Stimulated activated CD4-positive, alpha-beta T cell treated with anti-CD3 and anti-CD28 coated beads, Interleukin-15, amount 100 ng/mL, for 48 hours (primary cell): ENCODE data around the gene TSPEAR.

Experiments used
- DNase-seq, 2 donors: peaks; one replicate each; pipeline ENCODE4 v3.0.0-alpha.2; 2020; ENCODE audit warnings: low read depth in 2 of 2

TSPEAR gene

DNA sequence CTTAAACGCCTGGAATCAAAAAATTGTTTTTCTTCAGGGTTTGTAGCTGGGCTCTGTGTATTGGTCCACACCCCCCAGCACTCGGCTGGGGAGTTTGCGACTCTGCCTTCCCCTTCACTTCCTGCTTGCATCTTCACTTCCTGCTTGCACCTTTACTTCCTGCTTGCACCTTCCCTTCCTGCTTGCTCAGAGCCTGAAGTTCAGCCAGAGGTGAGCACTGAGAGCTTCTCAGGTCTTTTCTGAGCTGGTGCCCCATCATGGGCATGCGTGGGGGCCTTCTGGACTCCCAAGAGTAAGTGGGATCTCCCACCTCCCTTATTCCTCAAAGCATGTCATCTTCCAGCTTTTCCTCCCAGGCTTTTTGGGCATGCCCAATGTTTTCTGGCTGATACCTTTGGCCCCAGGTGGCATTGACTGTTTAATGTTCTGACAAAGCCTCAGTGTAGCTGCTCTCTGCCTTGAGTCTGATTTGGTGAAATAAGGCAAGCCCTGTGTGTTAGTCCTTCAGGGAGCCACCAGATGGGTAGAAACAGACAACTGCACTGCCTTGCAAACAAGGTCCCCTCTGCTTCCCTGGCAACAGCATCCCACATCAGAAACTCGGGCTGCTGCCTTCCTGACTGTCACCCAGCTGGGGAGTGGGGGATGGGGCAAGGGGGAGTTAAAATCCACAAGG lies 163.6 kb downstream of the TSPEAR start:
- DNase-seq: no peak

DNA sequence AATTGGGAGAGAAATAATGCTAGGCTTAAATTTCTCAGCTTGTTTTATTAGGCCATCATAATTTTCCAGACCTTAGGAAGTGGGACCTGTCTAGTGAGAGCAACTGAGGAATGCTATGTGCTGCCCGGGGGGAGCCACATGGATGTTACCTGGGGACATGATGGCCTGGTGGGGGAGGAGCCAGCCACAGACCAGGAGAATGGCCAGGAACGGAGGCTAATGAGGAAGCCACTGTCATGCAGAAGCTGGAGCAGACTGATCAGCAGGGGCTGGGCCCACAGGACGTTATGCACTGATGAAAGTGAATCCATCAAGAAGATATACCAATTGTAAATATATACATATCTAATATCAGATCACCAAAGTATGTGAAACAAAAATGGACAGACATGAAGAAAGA lies 166.8 kb downstream of the TSPEAR start:
- DNase-seq: no peak

DNA sequence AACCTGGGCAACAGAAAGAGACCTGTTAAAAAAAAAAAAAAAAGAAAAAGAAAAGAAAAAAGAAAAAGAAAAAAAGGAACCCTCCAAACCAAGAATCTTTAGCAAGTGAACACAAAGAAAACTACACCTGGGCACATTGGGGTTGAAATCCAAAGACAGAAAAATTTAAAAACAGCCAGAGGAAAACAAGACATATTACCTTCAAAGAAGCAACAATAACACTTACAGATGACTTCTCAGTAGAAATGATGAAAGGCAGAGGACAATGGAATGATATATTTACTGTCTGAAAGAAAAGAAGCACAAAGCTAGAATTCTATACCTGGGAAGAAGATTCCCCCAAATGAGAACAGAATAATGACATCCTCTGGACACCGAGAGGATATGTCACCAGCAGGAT lies 168.7 kb downstream of the TSPEAR start:
- no peak for DNase-seq

DNA sequence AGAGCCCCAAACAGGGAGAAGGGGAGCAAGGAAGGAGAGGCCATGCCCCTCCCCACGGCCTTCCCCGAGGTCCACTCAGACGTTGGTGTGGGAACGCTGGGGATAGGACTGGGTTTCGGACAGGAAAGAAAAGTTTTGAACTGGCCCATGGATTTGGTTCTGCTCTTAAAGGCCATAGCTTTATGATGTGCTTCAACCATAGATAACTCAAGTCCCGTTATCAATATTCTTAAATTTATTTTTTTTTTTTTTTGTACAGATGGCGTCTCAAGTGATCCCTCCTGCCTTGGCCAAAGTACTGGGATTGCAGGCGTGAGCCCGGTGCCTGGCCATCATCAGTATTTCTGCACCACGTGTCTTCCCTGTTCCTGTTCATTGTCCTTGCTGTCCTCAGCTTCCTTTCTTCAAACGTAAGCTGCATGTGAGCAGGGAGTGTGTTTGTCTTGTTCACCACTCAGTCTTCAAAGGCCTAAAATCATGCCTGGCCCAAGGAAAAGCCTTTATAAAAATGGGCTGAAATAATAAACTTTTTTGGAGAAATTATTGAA lies 170.6 kb downstream of the TSPEAR start:
- no peak for DNase-seq

DNA sequence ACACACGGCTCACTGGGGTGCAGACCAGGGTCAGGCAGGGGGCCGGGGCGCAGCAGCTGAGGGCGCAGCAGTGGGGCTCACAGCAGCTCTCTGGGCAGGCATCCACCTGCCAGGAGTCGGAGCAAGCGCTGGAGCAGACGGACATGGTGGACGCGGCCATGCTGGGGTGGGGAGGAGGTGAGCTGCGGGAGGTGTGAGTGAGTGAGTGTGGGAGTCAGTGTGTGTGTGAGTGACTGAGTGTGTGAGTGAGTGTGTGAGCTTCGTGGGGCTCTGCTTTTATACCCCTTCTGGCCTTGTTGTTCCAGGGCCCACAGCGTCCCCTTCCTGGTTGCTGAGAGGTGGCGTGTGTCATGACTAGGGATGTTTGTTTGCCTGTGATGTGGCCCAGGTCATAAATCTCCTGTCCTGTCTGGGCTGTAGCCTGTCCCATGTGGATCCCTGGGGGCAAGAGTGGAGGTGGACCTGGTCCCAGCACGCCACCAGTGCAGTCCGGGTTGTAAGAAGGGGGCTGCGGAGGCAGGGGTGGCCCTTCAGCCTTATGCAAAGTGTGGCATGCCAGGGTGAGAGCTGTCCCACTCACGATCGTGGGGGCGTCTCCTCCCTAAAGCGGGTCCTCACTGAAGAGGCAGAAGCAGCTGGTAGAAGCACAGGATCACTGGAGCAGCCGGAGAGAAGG lies 171.2 kb downstream of the TSPEAR start, which contains the start of gene KRTAP10-1:
KRTAP10-1 (minus strand) TSS at position 205 of the 676 bp plus-strand sequence; CDS start at position 160, 45 bp downstream.
- no peak for DNase-seq

DNA sequence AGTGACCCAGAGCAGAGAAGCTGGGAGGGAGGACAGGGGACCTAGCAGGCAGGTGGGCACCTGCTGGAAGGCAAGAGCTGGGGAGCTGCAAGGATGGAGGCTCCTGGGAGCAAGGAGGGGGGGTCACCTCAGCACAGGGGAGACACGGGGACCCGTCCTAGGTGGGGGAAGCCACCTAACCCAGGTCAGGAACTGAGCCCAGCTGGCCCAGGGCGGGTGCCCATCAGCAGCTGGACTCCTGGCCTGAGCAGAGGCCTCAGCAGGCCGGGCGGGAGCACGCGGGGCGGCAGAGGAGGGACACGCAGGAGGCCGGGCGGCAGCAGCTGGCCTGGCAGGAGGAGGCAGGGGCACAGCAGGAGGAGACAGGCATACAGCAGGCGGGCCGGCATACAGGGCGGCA lies 172.3 kb downstream of the TSPEAR start:
- no peak for DNase-seq

DNA sequence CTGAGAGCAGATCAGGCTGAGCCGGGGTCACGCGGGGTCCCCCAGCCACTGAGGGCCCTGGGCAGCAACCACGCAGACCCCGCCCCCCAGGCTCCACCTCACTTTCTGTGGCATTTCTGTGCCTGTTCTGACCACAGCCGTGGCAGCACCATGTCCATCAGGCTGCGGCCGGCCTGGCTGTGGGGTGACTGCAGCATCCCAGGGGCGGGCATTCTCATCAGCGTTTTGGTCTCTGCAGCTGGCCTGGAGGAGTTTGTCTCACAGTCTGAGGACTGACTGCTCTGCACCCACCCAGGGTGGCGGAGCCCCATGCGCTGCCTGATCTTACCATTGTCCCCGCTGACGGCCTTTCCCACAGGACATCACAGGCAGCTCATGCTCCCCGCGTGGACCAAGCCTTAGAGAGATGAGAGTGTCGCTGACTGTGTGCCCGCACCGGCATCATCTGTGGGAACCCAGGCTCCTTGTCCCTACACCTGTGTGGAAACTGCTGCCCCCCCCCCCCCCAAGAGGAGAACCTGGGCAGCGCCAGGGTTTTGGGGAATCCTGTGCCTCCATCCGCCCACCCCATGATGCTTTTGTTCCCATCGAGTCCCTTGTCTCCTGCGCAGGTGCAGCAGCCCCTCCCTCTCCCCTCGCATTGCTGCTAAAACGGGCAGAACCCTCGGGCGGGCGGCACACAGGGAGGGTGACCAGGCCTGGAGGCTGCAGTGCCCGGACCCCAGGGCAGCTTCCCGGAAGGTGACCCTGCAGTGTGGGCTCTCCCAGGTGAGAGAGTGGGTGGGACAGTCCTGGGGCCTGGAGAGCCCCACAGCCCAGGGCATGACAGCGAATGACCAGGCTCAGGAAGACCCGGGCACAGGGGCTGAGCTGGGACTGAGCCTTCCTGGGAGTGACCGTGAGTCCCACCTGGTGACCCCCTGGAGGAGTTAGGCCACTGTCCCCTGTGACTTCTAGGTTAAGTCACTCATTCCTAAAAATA lies 173.2 kb downstream of the TSPEAR start:
- DNase-seq: no peak

DNA sequence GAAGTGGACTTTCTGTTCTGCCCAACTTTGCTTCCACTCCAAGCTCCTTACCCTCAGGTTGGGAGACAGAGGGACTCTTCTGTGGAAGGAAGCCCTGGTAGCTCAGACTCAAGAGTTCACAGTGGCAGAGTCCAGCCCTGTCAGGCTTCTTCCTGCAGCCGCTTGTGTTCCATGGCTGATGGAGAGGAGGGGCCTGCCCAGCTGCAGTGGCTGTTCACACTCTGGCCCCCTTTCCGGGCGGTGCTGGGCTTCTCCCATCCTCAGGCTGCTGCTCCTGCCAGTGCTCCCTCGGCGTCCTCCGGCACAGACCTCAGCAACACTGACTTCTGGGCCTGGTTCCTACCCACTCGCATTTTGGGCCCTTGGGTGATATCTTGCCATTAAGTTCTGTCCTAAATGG lies 175.4 kb downstream of the TSPEAR start:
- no peak for DNase-seq

DNA sequence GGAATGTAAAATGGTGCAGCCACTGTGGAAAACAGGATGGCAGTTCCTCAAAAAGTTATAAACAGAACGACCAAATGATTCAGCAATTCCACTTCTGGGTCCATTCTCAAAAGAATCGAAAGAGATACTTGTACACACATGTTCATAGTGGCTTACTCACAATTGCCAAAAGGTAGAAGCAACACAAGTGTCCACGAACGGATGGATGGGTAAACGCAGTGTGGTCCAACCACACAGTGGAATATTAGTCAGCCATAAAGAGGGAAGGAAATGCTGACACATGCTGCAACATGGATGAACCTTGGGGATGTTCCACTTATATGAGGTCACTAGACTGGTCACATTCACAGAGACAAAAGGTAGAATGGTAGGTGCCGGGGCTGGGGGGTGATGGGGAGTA lies 176.7 kb downstream of the TSPEAR start:
- no peak for DNase-seq

DNA sequence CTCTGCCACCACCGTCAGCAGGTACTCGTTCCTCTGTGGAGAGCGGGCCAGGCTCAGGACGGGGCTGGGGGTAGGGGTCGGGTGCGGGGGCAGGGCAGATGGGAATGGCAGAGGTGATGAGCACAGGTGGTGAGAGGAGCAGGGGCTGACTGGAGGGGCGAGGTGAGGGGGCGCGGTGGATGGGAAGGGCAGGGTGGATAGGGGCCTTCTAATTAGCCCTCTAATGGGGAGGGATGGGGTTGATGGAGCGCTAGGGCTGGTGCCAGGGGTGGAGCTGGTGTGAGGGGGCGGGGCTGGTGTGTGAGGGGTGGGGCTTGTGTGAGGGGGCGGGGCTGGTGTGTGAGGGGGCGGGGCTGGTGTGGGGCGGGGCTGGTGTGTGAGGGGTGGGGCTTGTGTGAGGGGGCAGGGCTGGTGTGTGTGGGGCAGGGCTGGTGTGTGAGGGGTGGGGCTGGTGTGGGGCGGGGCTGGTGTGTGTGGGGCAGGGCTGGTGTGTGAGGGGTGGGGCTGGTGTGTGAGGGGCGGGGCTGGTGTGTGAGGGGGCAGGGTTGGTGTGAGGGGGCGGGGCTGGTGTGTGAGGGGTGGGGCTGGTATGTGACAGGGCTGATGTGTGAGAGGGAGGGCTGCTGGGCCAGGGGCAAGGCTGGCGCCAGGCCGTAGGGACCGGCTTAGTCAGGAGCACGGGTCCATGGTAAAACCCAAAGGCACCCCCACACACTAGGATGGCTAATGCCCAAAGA lies 177.3 kb downstream of the TSPEAR start:
- no peak for DNase-seq

DNA sequence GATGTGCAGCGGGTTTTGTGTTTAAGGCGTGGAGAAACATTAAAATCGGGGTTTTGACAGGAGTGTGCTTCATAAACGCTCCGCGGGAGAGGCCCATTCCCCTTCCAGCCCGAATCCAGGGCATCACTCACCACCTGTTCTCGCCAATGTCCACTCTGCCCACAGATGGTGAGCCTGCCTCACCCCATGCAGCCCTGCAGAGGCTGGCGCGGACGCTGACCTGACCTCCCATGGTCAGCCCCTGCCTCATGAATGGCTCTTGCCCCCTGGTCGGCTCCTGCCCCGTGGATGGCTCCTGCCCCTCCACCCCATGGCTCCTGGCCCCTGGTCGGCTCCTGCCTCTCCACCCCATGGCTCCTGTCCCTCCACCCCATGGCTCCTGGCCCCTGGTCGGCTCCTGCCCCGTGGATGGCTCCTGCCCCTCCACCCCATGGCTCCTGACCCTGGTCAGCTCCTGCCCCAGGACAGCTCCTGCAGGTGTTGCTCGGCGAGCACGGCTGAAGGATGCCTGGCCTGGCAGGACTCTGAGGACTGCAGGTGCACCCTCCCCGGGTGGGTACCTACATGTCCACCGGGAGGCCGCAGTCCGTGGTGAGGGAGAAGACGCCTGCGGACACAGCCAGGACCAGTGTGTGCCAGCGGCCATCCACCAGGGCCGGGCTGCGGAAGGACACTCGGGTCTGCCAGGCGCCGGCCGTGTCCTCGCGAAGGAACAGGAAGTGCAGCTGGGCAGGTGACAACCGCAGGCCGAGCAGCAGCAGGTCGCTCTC lies 178.1 kb downstream of the TSPEAR start:
- DNase-seq: no peak

DNA sequence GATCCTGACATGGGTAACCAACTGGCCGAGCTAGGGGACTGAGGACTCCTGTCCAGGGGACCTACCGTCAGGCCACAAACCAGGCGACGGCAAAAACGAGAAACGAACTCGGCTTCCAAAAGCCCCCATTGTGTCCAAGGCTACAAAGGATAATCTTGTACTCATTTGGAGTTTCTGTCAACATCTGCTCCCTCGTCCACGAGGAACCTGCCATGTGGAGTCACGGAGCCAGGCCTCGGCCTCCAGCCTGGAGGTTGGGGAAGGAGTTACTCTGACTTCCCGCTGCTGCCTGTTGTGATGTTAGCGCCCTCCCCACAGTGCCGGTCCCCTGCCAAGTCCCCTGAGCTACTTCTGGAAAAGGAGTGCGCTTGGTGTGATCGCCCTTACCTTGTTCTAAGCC lies 178.7 kb downstream of the TSPEAR start:
- no peak for DNase-seq

DNA sequence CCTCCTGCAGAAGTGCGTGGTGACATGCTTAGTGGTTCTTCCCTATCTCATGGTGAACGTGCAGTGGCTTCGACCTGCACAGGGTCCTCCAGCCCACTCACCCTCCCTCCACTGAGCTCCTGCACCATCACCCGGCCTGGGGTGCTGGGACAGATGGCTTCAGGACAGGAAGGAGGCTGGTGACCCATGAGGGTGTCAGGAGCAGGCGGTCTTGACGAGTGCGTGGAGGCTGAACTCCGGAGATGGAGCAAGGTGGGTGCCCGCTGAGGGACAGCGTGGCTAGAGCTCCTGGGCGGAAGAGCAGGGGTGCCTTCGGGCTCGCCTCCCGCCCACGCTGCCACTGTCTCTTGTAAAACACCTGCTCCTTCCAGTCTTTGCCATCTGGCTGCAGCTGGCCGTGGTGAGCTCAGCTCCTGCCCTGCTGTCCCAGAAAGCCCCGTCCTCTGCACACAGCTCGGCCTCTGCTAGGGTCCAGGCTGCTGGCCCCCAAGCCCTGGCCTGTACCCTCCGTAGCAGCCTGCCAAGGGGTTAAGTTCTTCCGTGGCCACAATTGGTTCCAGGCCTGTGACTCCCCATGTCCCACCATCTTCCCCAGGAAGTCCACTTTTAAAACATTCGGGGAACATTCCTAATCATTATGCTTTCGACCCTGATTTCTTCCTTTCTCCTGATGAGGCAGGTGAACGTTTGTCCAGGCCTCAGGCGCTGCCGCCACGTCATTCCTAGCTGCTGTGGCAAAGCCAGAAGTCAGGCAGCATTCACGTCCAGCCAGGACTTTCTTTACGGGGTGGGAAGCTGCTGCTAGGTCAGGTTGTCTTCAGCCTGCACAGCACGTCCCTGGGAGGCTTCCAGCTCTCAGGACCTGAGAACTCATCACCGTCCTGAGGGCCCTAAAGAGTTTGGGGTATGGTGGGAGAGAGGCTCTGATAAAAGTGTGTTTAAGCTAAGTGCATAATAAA lies 179.5 kb downstream of the TSPEAR start:
- no peak for DNase-seq

DNA sequence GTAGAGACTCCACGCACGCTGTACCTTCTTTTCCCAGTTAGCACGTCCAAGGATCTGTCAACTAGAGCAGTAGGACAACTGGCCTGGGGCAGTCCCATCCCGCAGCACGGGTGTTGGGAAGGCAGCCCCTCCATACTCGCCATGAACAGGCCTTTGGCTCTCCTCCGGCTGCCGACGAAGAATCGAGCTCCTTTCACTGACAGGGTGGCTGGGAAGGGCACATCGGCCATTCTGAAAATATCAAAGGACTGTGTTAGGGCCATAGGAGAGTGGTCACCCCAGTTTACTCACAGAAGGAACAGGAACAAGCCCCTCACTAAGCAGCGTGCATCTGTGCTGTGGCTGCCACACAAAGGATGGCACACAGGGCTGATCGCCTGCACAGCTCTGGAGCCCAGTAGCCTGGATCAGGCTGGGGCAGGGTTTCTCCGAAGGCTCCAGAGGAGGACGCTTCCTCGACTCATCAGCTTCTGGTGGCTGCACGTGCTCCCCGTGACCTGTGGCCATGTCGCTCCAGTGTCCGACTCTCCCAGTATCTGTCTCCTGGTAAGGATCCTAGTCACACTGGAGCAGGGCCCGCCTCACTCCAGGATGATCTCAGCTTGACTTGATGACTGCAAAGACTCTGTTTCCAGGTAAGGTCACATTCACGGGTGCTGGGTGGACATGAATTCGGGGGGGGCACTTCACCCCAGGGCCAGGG lies 180.3 kb downstream of the TSPEAR start:
- no peak for DNase-seq

DNA sequence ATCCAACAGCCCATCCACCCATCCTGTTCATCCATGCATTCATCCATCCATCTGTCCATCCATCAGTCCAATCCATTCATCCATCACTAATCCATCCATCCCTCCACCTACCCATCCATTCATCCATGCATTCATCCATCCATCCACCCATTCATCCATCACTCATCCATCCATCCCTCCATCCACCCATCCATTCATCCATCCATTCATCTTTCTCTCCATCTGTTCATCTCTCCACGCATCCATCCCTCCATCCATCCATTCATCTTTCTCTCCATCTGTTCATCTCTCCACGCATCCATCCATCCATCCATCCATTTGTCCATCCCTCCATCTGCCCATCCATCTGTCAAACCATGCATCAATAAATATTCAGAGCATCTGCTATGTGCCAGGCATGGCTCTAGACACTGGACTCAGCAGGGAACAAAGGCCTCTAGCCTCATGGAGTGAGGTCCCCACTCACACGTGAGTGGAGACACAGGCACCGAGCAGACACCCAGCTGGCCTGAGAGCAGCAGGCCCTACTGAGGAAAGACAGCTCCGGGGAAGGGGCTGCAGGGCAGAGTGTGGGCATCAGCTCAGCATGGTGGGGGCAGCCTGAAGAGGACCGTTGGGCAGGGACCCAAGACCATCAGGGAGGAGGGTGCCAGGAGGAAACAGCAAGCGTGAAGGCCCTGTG lies 181.0 kb downstream of the TSPEAR start:
- no peak for DNase-seq

DNA sequence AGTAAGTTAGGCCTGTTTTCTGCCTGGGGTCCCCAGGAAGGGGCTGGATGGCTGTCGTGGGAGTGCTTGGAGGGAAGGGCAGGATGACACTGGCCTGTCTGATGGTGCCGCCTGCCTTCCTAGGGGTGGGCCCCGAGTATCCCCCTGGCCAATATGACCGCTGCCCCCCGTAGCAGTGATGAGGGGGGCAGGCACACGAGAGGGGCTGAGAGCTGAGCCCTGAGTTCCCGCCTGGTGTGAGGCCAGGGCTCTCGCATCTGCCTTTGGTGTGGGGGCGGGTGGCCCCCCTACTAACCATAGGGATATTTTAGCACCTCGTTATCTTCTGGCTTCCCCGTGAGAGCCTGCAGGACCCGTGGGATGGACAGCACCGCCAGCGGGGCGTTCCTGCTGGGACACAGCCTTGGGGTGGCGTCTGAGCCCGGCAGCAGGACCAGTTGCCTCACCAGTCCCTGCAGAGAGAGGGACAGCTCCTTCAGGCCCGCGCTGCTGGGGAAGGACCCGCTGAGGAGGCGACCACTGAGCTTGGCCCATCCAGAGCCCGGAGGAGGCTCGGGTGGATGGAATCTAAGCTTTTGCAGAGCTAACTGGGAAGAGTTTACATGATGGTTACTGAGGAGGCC lies 181.8 kb downstream of the TSPEAR start:
- no peak for DNase-seq

DNA sequence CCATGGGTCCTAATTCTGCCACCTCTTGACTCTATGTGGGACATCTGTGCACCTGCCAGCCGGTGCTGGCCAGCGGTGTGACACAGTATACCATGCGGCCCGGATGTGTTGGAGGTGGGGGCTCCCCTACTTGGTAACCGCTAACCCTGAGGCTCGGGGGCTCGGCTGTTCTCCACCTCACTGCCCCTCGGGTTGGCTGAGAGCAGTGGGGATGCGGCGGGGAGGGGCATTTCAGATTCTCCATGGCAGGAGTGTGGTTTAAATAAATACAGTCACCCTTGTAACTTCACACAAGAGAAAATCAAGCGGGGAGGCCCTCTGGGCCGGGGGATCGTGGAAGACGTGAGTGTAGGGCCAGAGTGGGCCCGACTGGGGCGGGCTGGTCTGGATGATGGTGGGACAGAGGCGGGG lies 182.4 kb downstream of the TSPEAR start:
- no peak for DNase-seq

DNA sequence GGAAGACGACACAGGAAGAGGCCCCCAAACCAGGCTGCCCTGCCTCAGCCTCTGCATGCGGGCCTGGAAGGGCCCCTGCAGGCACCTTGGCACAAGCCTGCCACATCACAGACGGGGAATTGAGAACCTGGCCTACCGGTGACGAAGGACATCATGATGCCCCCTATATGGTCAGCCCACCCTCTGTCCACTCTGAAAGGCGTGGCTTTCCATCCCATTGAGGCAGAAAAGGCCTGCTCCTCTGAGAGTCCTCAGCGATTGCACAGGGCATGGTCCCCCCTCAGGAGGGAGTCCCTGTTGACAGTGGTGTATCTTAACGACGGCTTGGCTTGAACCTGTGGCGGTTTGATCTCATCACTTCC lies 182.8 kb downstream of the TSPEAR start:
- no peak for DNase-seq
